ENCODE results near the gene PCNX2. TPM values are rescaled to one million over a fixed set of nuclear protein-coding genes. Genes with fewer than 3 reads are reported as not detected.
A peak's percentile ranks its signal among the peaks of the same experiment; 100 is the strongest.

The PCNX2 gene
- 3.7 and 4.1 TPM in 2 replicates for polyA plus RNA-seq (2013)

DNA sequence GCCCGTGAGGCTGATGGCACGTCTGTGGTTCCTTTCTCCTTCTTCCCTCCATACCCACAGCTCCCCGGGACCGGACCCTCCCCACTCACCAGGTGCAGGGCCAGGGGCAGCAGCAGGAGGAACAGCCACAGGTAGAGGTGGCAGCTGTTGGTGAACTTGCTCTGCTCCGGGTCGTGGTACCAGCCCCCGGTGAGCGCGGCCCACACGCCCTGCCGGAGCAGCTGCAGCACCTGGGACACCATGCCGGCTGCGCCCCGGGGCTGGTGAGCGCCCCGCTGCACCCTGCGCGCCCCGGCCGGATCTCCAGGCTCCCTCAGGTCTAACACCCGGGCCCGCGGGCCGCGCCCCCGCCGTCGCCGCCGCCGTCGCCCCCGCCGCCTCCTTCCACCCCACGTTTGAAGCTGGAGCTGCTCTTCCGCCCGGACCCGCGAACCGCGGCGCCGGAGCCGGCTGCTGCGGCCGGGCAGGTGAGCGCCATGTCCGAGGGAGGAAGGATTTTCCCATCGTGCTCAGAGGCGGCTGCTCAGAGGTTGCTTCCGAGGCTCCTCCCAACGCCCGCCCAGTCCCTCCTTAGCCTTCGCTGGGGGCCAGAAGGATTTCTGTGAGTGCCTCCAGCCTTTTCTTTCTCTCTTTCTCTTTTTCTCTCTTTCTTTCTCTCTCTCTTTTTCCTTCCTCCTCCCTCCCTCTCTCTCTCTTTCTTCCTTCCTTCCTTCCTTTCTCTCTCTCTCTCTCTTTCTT is at the start of gene PCNX2:
PCNX2 (minus strand) TSS at position 489 of the 738 bp plus-strand sequence; CDS start at position 242, 247 bp downstream.
- peak; percentile 27 to 58 for DNase-seq
- Histone ChIP-seq H2BK5ac (ENCODE audit: low read depth, low read length, poor library complexity) (no peak within 1 kb of the TSS), H3K79me2 (ENCODE audit: control insufficient read depth, insufficient read depth, low read length, poor library complexity) (no peaks in the 10 kb centered on the region), H2BK12ac (ENCODE audit: low read length) (no peak within 1 kb of the TSS), H3K79me1 (ENCODE audit: low read length) (no peaks in the 10 kb centered on the region), H2BK120ac (ENCODE audit: insufficient read depth, low read length, poor library complexity) (no peak within 1 kb of the TSS), H3K36me3 (ENCODE audit: control insufficient read depth in 1 of 2, insufficient read depth in 2 of 2, low read length in 2 of 2) (no peaks in the 10 kb centered on the region), H3K9me3 (ENCODE audit: insufficient read depth, low read depth, low read length) (no peaks in the 10 kb centered on the region), H3K4ac (ENCODE audit: low read depth, low read length) (no peak within 1 kb of the TSS), H2AK5ac (ENCODE audit: low read length) (no peak within 1 kb of the TSS), H3K9ac (ENCODE audit: low read length) (no peak within 1 kb of the TSS), H4K91ac (ENCODE audit: low read depth, low read length) (no peak within 1 kb of the TSS), H2AFZ (ENCODE audit: insufficient read depth, low read length, poor library complexity) (peak within 1 kb of the TSS; percentile 68), H3K27me3 (ENCODE audit: insufficient read depth, low read length) (no peaks in the 10 kb centered on the region), H4K12ac (ENCODE audit: low read depth, low read length) (no peak within 1 kb of the TSS), H3K4me1 (ENCODE audit: control insufficient read depth in 1 of 2, insufficient read depth in 2 of 2, low read length in 2 of 2) (no peaks in the 10 kb centered on the region), H3K27ac (ENCODE audit: low read depth, low read length) (no peak within 1 kb of the TSS), H3K4me2 (ENCODE audit: low read length) (peak within 1 kb of the TSS; percentile 72), H3K4me3 (ENCODE audit: low read depth, low read length) (peak within 1 kb of the TSS; percentile 72), H4K8ac (ENCODE audit: low read depth, low read length) (peak within 1 kb of the TSS; percentile 56), H3K23ac (ENCODE audit: low read length) (no peak within 1 kb of the TSS), H3K14ac (ENCODE audit: low read length) (no peak within 1 kb of the TSS), H3K18ac (ENCODE audit: low read length) (peak within 1 kb of the TSS; percentile 47)
- no CpG with 5 or more reads among the region's 54 CpGs for WGBS (ENCODE audit: extremely low coverage, insufficient coverage, insufficient read length)

- H2BK120ac ChIP-seq (ENCODE audit: insufficient read depth, low read length, poor library complexity) = no peak overlapping the region
- H3K9ac ChIP-seq (ENCODE audit: low read length) = no peak overlapping the region
- no CpG with 5 or more reads among the region's 1 CpG for WGBS (ENCODE audit: extremely low coverage, insufficient coverage, insufficient read length)
- DNase-seq = no peak
- H3K27ac ChIP-seq (ENCODE audit: low read depth, low read length) = no peak overlapping the region
- H3K14ac ChIP-seq (ENCODE audit: low read length) = no peak overlapping the region
- H4K12ac ChIP-seq (ENCODE audit: low read depth, low read length) = no peak overlapping the region
- no peaks in the 10 kb centered on the region for H3K27me3 ChIP-seq (ENCODE audit: insufficient read depth, low read length)
- H3K36me3 ChIP-seq (ENCODE audit: control insufficient read depth in 1 of 2, insufficient read depth in 2 of 2, low read length in 2 of 2) = no peaks in the 10 kb centered on the region
- H3K18ac ChIP-seq (ENCODE audit: low read length) = no peak overlapping the region
- no peak overlapping the region for H3K4ac ChIP-seq (ENCODE audit: low read depth, low read length)
- H2AK5ac ChIP-seq (ENCODE audit: low read length) = no peak overlapping the region
- no peak overlapping the region for H2AFZ ChIP-seq (ENCODE audit: insufficient read depth, low read length, poor library complexity)
- H2BK12ac ChIP-seq (ENCODE audit: low read length) = no peak overlapping the region
- no peak overlapping the region for H3K4me3 ChIP-seq (ENCODE audit: low read depth, low read length)
- no peak overlapping the region for H3K4me2 ChIP-seq (ENCODE audit: low read length)
- no peak overlapping the region for H3K23ac ChIP-seq (ENCODE audit: low read length)
- H3K4me1 ChIP-seq (ENCODE audit: control insufficient read depth in 1 of 2, insufficient read depth in 2 of 2, low read length in 2 of 2) = peaks cover 0 to 1% of the 10 kb centered on the region in 2 experiments
- H4K91ac ChIP-seq (ENCODE audit: low read depth, low read length) = no peak overlapping the region
- H3K79me2 ChIP-seq (ENCODE audit: control insufficient read depth, insufficient read depth, low read length, poor library complexity) = no peaks in the 10 kb centered on the region
- H3K9me3 ChIP-seq (ENCODE audit: insufficient read depth, low read depth, low read length) = no peaks in the 10 kb centered on the region
- H3K79me1 ChIP-seq (ENCODE audit: low read length) = no peaks in the 10 kb centered on the region
- H2BK5ac ChIP-seq (ENCODE audit: low read depth, low read length, poor library complexity) = no peak overlapping the region
- no peak overlapping the region for H4K8ac ChIP-seq (ENCODE audit: low read depth, low read length)
Measured at GRCh38 chr1:233343262-233343661, 47.7 kb upstream of the PCNX2 start.

GRCh38 chr1:233342086-233342485 is 46.6 kb upstream of the PCNX2 start:
- H2BK5ac ChIP-seq (ENCODE audit: low read depth, low read length, poor library complexity) = no peak overlapping the region
- no peak overlapping the region for H3K18ac ChIP-seq (ENCODE audit: low read length)
- H3K4me3 ChIP-seq (ENCODE audit: low read depth, low read length) = no peak overlapping the region
- H3K14ac ChIP-seq (ENCODE audit: low read length) = no peak overlapping the region
- H3K27me3 ChIP-seq (ENCODE audit: insufficient read depth, low read length) = no peaks in the 10 kb centered on the region
- H3K36me3 ChIP-seq (ENCODE audit: control insufficient read depth in 1 of 2, insufficient read depth in 2 of 2, low read length in 2 of 2) = no peaks in the 10 kb centered on the region
- no peak overlapping the region for H2AK5ac ChIP-seq (ENCODE audit: low read length)
- no peaks in the 10 kb centered on the region for H3K79me1 ChIP-seq (ENCODE audit: low read length)
- no peak overlapping the region for H4K12ac ChIP-seq (ENCODE audit: low read depth, low read length)
- no peak overlapping the region for H2BK120ac ChIP-seq (ENCODE audit: insufficient read depth, low read length, poor library complexity)
- DNase-seq = no peak
- H3K9me3 ChIP-seq (ENCODE audit: insufficient read depth, low read depth, low read length) = no peaks in the 10 kb centered on the region
- no peak overlapping the region for H3K23ac ChIP-seq (ENCODE audit: low read length)
- H3K4me1 ChIP-seq (ENCODE audit: control insufficient read depth in 1 of 2, insufficient read depth in 2 of 2, low read length in 2 of 2) = peaks cover 0 to 1% of the 10 kb centered on the region in 2 experiments
- H4K8ac ChIP-seq (ENCODE audit: low read depth, low read length) = no peak overlapping the region
- H3K4ac ChIP-seq (ENCODE audit: low read depth, low read length) = no peak overlapping the region
- no peak overlapping the region for H3K27ac ChIP-seq (ENCODE audit: low read depth, low read length)
- H3K9ac ChIP-seq (ENCODE audit: low read length) = no peak overlapping the region
- H2BK12ac ChIP-seq (ENCODE audit: low read length) = no peak overlapping the region
- H3K79me2 ChIP-seq (ENCODE audit: control insufficient read depth, insufficient read depth, low read length, poor library complexity) = no peaks in the 10 kb centered on the region
- no peak overlapping the region for H4K91ac ChIP-seq (ENCODE audit: low read depth, low read length)
- no peak overlapping the region for H3K4me2 ChIP-seq (ENCODE audit: low read length)
- H2AFZ ChIP-seq (ENCODE audit: insufficient read depth, low read length, poor library complexity) = no peak overlapping the region

GRCh38 chr1:233340966-233341516 is 45.5 kb upstream of the PCNX2 start:
- Histone ChIP-seq H3K18ac (ENCODE audit: low read length) (no peak overlapping the region), H4K91ac (ENCODE audit: low read depth, low read length) (no peak overlapping the region), H4K8ac (ENCODE audit: low read depth, low read length) (no peak overlapping the region), H3K4me2 (ENCODE audit: low read length) (no peak overlapping the region), H2BK120ac (ENCODE audit: insufficient read depth, low read length, poor library complexity) (no peak overlapping the region), H3K27me3 (ENCODE audit: insufficient read depth, low read length) (no peaks in the 10 kb centered on the region), H3K23ac (ENCODE audit: low read length) (no peak overlapping the region), H2BK12ac (ENCODE audit: low read length) (no peak overlapping the region), H2AFZ (ENCODE audit: insufficient read depth, low read length, poor library complexity) (no peak overlapping the region), H3K4me3 (ENCODE audit: low read depth, low read length) (no peak overlapping the region), H3K4me1 (ENCODE audit: control insufficient read depth in 1 of 2, insufficient read depth in 2 of 2, low read length in 2 of 2) (peaks cover 0 to 1% of the 10 kb centered on the region in 2 experiments), H4K12ac (ENCODE audit: low read depth, low read length) (no peak overlapping the region), H2AK5ac (ENCODE audit: low read length) (no peak overlapping the region), H2BK5ac (ENCODE audit: low read depth, low read length, poor library complexity) (no peak overlapping the region), H3K14ac (ENCODE audit: low read length) (no peak overlapping the region), H3K79me1 (ENCODE audit: low read length) (no peaks in the 10 kb centered on the region), H3K9ac (ENCODE audit: low read length) (no peak overlapping the region), H3K36me3 (ENCODE audit: control insufficient read depth in 1 of 2, insufficient read depth in 2 of 2, low read length in 2 of 2) (no peaks in the 10 kb centered on the region), H3K9me3 (ENCODE audit: insufficient read depth, low read depth, low read length) (no peaks in the 10 kb centered on the region), H3K27ac (ENCODE audit: low read depth, low read length) (no peak overlapping the region), H3K79me2 (ENCODE audit: control insufficient read depth, insufficient read depth, low read length, poor library complexity) (no peaks in the 10 kb centered on the region), H3K4ac (ENCODE audit: low read depth, low read length) (no peak overlapping the region)
- no peak for DNase-seq
- no CpG with 5 or more reads among the region's 4 CpGs for WGBS (ENCODE audit: extremely low coverage, insufficient coverage, insufficient read length)
